A673 (cell line): ENCODE data around the gene CHRNB4. TPM values are rescaled to one million over a fixed set of nuclear protein-coding genes. Genes with fewer than 3 reads are reported as not detected.

Source experiments
- BruUV-seq: library from RNA; stranded (reverse); fragments of 400-500 nt; replicated peaks from 2 replicates; lab custom pipeline; 2021; lab: Mats Ljungman, UMichigan
- CTCF ChIA-PET: fragments of 300-600 bp; sonication (Branson Sonifier 250); formaldehyde crosslinking; loops from one replicate; lab custom pipeline; 2022; ENCODE audit warnings: antibody characterized with exemption; lab: Charles Lee
- POLR2A ChIA-PET: fragments of 300-600 bp; sonication (Branson Sonifier 250); formaldehyde crosslinking; loops from one replicate; lab custom pipeline; 2022; ENCODE audit warnings: antibody characterized with exemption; ENCODE audit not compliant: low non-redundant PET; lab: Charles Lee
- DNase-seq: peaks from one replicate; pipeline ENCODE4 v3.0.0-alpha.2; 2015; ENCODE audit warnings: low spot score
- H3K27ac ChIP-seq: fragments of 200-600 bp; sonication (generic); 2 replicates; pipeline ENCODE4 v1.5.1; 2016; ENCODE audit warnings: mixed run types, low read depth, mild to moderate bottlenecking, mixed read lengths, antibody characterized with exemption, low read length; ENCODE audit not compliant: poor library complexity, severe bottlenecking
- H3K27me3 ChIP-seq: fragments of 200-600 bp; sonication (generic); replicated peaks from 2 replicates; pipeline ENCODE4 v1.6.1; 2017; ENCODE audit warnings: mixed run types, low read depth, mild to moderate bottlenecking, mixed read lengths, antibody characterized with exemption, low read length; ENCODE audit not compliant: insufficient read depth, poor library complexity
- H3K36me3 ChIP-seq: fragments of 200-600 bp; sonication (generic); 2 replicates; pipeline ENCODE4 v1.6.1; 2016; ENCODE audit warnings: mixed run types, mild to moderate bottlenecking, mixed read lengths, antibody characterized with exemption, low read length; ENCODE audit not compliant: insufficient read depth, poor library complexity, severe bottlenecking
- H3K4me1 ChIP-seq: fragments of 200-600 bp; sonication (generic); 2 replicates; pipeline ENCODE4 v1.6.1; 2017; ENCODE audit warnings: mixed run types, mild to moderate bottlenecking, mixed read lengths, antibody characterized with exemption, low read length; ENCODE audit not compliant: insufficient read depth, poor library complexity, severe bottlenecking
- H3K4me3 ChIP-seq: fragments of 200-600 bp; sonication (generic); 2 replicates; pipeline ENCODE4 v1.5.1; 2016; ENCODE audit warnings: low read depth, mixed run types, mild to moderate bottlenecking, mixed read lengths, low read length; ENCODE audit not compliant: poor library complexity, severe bottlenecking
- H3K9me3 ChIP-seq: fragments of 200-600 bp; sonication (generic); 2 replicates; pipeline ENCODE4 v1.6.1; 2016; ENCODE audit warnings: mixed run types, low read depth, mild to moderate bottlenecking, mixed read lengths, antibody characterized with exemption, low read length; ENCODE audit not compliant: poor library complexity, severe bottlenecking
- EZH2 ChIP-seq: fragments of 200-600 bp; sonication (generic); IDR thresholded peaks from 2 replicates; pipeline ENCODE4 v1.6.1; 2017; ENCODE audit warnings: borderline replicate concordance, low read depth, mild to moderate bottlenecking, mixed read lengths, antibody characterized with exemption, low read length; ENCODE audit not compliant: poor library complexity, severe bottlenecking
- intact Hi-C: fragments of 100-400 bp; cut with micrococcal nuclease; formaldehyde crosslinking; loops from one replicate; pipeline ENCODE4 v1.10.0; 2022; ENCODE audit not compliant: unreplicated experiment
- total RNA-seq: library from RNA; stranded (reverse); gene quantifications from 2 replicates; pipeline ENCODE4 v1.2.3, GENCODE V29; 2021
- TF ChIP-seq, protein P1 (sequence below): fragments of 300-800, 200-600 bp; sonication (generic); conservative IDR thresholded peaks from 2 replicates; pipeline ENCODE4 v1.5.1; 2017; ENCODE audit warnings: low read depth, mild to moderate bottlenecking, antibody characterized with exemption, low read length, moderate library complexity, mixed read lengths

CHRNB4 gene
- total RNA-seq, 1 experiment from 2014 or later, result not detected

DNA sequence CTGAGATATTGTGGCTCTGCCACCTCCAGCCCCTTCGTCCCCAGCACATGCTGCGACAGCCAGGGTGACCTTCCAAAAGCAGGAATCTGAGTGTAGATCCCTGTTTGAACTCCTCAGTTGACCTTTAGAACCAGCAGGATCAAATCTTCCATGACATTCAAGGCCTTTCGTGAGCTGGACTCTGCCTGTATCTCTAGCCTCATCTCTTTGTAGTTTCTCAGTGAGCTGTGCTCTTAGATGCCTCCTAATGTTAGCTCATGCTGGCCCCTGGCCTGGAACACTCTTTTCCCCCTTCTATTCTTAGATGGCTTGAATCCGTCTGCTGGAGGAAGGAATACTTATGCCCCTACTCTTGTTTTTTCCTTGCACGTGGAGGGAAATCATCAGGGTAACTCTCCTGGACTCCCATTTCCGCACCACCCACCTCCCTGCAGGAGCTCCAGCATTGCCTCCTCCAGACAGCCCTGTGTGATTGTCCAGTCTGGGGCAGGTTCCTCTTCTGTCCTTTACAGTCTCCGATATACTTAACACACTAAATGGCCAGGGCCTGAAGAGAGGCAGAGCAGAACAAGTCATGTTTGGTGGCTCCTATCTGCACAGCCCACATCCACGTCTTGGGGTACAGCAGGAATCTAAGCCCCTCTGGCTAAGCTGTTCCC is 26.7 kb upstream of the CHRNB4 start:
- no TSS peak for BruUV-seq
- intact Hi-C loops, result no loop called here
- H3K27ac ChIP-seq, result no peak overlapping the region

DNA sequence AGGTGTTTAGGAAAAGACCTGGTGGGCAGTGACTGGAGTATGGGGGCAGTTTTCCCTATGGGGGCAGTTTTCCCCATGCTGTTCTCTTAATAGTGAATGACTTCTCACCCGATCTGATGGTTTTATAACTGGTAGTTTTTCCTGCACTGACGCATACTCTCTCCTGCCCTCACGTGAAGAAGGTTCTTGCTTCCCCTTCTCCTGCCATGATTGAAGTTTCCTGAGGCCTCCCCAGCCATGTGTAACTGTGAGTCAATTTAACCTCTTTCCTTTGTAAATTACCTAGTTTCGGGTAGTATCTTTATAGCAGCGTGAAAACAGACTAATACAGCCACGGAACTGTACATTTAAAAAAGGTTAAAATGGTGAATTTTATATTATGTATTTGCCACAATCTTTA is 25.0 kb upstream of the CHRNB4 start:
- peaks cover 2% of the 10 kb centered on the region for H3K4me1 ChIP-seq
- CTCF ChIA-PET, result no interaction called here
- TF ChIP-seq, protein P1, sequence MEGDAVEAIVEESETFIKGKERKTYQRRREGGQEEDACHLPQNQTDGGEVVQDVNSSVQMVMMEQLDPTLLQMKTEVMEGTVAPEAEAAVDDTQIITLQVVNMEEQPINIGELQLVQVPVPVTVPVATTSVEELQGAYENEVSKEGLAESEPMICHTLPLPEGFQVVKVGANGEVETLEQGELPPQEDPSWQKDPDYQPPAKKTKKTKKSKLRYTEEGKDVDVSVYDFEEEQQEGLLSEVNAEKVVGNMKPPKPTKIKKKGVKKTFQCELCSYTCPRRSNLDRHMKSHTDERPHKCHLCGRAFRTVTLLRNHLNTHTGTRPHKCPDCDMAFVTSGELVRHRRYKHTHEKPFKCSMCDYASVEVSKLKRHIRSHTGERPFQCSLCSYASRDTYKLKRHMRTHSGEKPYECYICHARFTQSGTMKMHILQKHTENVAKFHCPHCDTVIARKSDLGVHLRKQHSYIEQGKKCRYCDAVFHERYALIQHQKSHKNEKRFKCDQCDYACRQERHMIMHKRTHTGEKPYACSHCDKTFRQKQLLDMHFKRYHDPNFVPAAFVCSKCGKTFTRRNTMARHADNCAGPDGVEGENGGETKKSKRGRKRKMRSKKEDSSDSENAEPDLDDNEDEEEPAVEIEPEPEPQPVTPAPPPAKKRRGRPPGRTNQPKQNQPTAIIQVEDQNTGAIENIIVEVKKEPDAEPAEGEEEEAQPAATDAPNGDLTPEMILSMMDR, result no peak
- TF ChIP-seq EZH2, result no peak
- no peak overlapping the region for H3K4me3 ChIP-seq
- no peak overlapping the region for H3K27ac ChIP-seq
- intact Hi-C loops, result no loop called here
- peaks cover 97% of the 10 kb centered on the region for H3K27me3 ChIP-seq
- H3K36me3 ChIP-seq, result no peaks in the 10 kb centered on the region
- H3K9me3 ChIP-seq, result no peaks in the 10 kb centered on the region
- POLR2A ChIA-PET, result no interaction called here
- DNase-seq, result no peak
- no TSS peak for BruUV-seq

More for the DNA sequence above, 26.7 kb upstream of the CHRNB4 start:
- Histone ChIP-seq H3K9me3 (no peaks in the 10 kb centered on the region), H3K36me3 (no peaks in the 10 kb centered on the region), H3K27me3 (peaks cover 87% of the 10 kb centered on the region), H3K4me3 (no peak overlapping the region), H3K4me1 (peaks cover 19% of the 10 kb centered on the region)
- DNase-seq, result no peak
- CTCF ChIA-PET, result no interaction called here
- TF ChIP-seq EZH2, result no peak
- TF ChIP-seq, protein P1, result no peak
- POLR2A ChIA-PET, result no interaction called here

DNA sequence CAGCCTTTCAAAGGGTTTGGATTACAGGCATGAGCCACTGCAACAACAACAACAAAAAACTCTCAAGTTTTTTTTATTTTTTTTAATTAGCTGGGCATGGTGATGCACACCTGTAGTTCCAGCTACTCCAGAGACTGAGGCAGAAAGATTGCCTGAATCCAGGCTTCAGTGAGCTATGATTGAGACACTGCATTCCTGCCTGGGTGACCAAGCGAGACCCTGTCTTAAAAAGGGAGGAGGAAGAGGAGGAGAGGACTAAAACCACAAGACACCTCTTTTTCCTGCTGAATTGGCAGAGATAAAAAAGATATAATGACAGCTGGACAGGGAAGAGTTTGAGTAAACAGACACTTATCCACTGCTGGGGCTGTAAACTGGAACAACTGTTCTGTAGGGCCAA is 22.7 kb upstream of the CHRNB4 start:
- POLR2A ChIA-PET, result no interaction called here
- H3K4me3 ChIP-seq, result no peak overlapping the region
- H3K36me3 ChIP-seq, result no peaks in the 10 kb centered on the region
- DNase-seq, result no peak
- no TSS peak for BruUV-seq
- TF ChIP-seq, protein P1, result no peak
- TF ChIP-seq EZH2, result no peak
- H3K27ac ChIP-seq, result no peak overlapping the region
- peaks cover 97% of the 10 kb centered on the region for H3K27me3 ChIP-seq
- H3K9me3 ChIP-seq, result no peaks in the 10 kb centered on the region
- intact Hi-C loops, result no loop called here
- no peaks in the 10 kb centered on the region for H3K4me1 ChIP-seq
- CTCF ChIA-PET, result interaction anchor here (0.6 kb wide), 1 partner anchor 45 kb away, joined by 3 read pairs; no protein-coding TSS in a partner anchor
